GM12878 (cell line): Measurements from ENCODE around the gene EPB41L4B. TPM values are rescaled to one million over a fixed set of nuclear protein-coding genes. Genes with fewer than 3 reads are reported as not detected.

ENCODE experiments used
- ATAC-seq: fragments of 200-7000 bp; cut with Tn5 transposase; 3 replicates; pipeline ENCODE4 v1.9.1; 2020; ENCODE audit warnings: mild to moderate bottlenecking, moderate library complexity
- BruUV-seq: library from RNA; stranded (reverse); fragments of 400-500 nt; replicated peaks from 2 replicates; lab custom pipeline; 2021; lab: Mats Ljungman, UMichigan
- CTCF ChIA-PET: fragments of 300-600 bp; sonication (Branson Sonifier 250); formaldehyde crosslinking; extraction: SDS; loops from one replicate; lab custom pipeline; 2021; ENCODE audit warnings: inconsistent platforms; lab: Yijun Ruan, JAX
- POLR2A ChIA-PET: fragments of 350-600 bp; formaldehyde crosslinking; extraction: SDS; loops from one replicate; lab custom pipeline; 2021; ENCODE audit warnings: inconsistent platforms; lab: Charles Lee
- RAD21 ChIA-PET: fragments of 300-600 bp; sonication (Branson Sonifier 250); formaldehyde crosslinking; loops from one replicate; lab custom pipeline; 2023; ENCODE audit warnings: antibody characterized with exemption; ENCODE audit not compliant: unreplicated experiment; lab: Charles Lee
- SMC1A ChIA-PET: fragments of 300-600 bp; sonication (Branson Sonifier 250); formaldehyde crosslinking; loops from one replicate; lab custom pipeline; 2023; ENCODE audit not compliant: unreplicated experiment, uncharacterized antibody; lab: Charles Lee
- DNase-seq: peaks from one replicate; pipeline ENCODE4 v3.0.0-alpha.2; 2011; ENCODE audit warnings: low read depth, low spot score
- FAIRE-seq: peaks from 3 replicates; lab custom pipeline; 2011; peaks lifted over from hg19 to GRCh38; lab: Jason Lieb, UNC
- H2AFZ ChIP-seq: 2 replicates; pipeline ENCODE4 v1.6.0; 2011; ENCODE audit warnings: low read depth, low read length, control low read depth; ENCODE audit not compliant: control insufficient read depth
- H3K27ac ChIP-seq: 2 replicates; pipeline ENCODE4 v1.5.1; 2011; ENCODE audit warnings: control low read depth; ENCODE audit not compliant: control insufficient read depth, insufficient read depth
- H3K27me3 ChIP-seq, 2 experiments: replicated peaks in 1 of 2; 2 replicates each; pipeline versions ENCODE4 v1.6.0 to v1.6.1; 2011; ENCODE audit warnings: low read length in 1 of 2; ENCODE audit not compliant: control insufficient read depth in 2 of 2, insufficient read depth in 2 of 2
- H3K36me3 ChIP-seq, 2 experiments: 2 replicates each; pipeline ENCODE4 v1.5.1; 2011; ENCODE audit warnings: low read length in 1 of 2; ENCODE audit not compliant: control insufficient read depth in 2 of 2, insufficient read depth in 2 of 2
- H3K4me1 ChIP-seq: 2 replicates; pipeline ENCODE4 v1.6.1; 2011; ENCODE audit warnings: mild to moderate bottlenecking, low read length, moderate library complexity, mixed read lengths; ENCODE audit not compliant: control insufficient read depth, insufficient read depth
- H3K4me2 ChIP-seq: 2 replicates; pipeline ENCODE4 v1.6.0; 2011; ENCODE audit warnings: control low read depth; ENCODE audit not compliant: control insufficient read depth, insufficient read depth
- H3K4me3 ChIP-seq: fragments of 200-600 bp; sonication (generic); 2 replicates; pipeline ENCODE4 v1.5.1; 2016
- H3K79me2 ChIP-seq: 2 replicates; pipeline ENCODE4 v1.6.0; 2011; ENCODE audit warnings: low read length; ENCODE audit not compliant: control insufficient read depth, insufficient read depth
- H3K9ac ChIP-seq: 2 replicates; pipeline ENCODE4 v1.8.0; 2011; ENCODE audit warnings: low read length, control low read depth, mixed read lengths; ENCODE audit not compliant: control insufficient read depth, insufficient read depth
- H3K9me3 ChIP-seq: replicated peaks from 3 replicates; pipeline ENCODE4 v1.5.1; 2011; ENCODE audit warnings: mild to moderate bottlenecking, low read length; ENCODE audit not compliant: control insufficient read depth, insufficient read depth
- H4K20me1 ChIP-seq: 2 replicates; pipeline ENCODE4 v1.6.0; 2011; ENCODE audit not compliant: control insufficient read depth, insufficient read depth
- CBX3 ChIP-seq: fragments of 200-600 bp; sonication (generic); IDR thresholded peaks from 2 replicates; pipeline ENCODE4 v1.6.1; 2016; ENCODE audit warnings: low read depth, borderline replicate concordance
- CEBPB ChIP-seq, 2 experiments: fragments of 150-350 bp in 1 of 2; IDR thresholded peaks; 2 replicates each; pipeline ENCODE4 v1.6.1; 2012 to 2014; ENCODE audit warnings: low read depth in 2 of 2, low read length in 2 of 2, borderline replicate concordance in 1 of 2, inconsistent platforms in 1 of 2
- HCFC1 ChIP-seq: fragments of 150-350 bp; IDR thresholded peaks from 2 replicates; pipeline ENCODE4 v1.6.1; 2014; ENCODE audit warnings: low read length
- JUND ChIP-seq: IDR thresholded peaks from 2 replicates; pipeline ENCODE4 v1.6.1; 2012; ENCODE audit warnings: low read depth, mild to moderate bottlenecking, low read length, improper control_type of control experiment, moderate library complexity
- MEF2A ChIP-seq: IDR thresholded peaks from 2 replicates; pipeline ENCODE4 v1.6.1; 2011; ENCODE audit warnings: low read depth, mild to moderate bottlenecking, low read length, moderate library complexity; ENCODE audit not compliant: insufficient read depth
- POU2F2 ChIP-seq: IDR thresholded peaks from 3 replicates; pipeline ENCODE4 v1.6.1; 2011; ENCODE audit warnings: low read depth, mild to moderate bottlenecking, low read length, borderline replicate concordance
- SMAD1 ChIP-seq: fragments of 450-650 bp; IDR thresholded peaks from 2 replicates; pipeline ENCODE4 v1.6.1; 2018; ENCODE audit warnings: mild to moderate bottlenecking, low read depth; ENCODE audit not compliant: partially characterized antibody
- ZNF217 ChIP-seq: fragments of 450-650 bp; IDR thresholded peaks from 2 replicates; pipeline ENCODE4 v1.6.1; 2017; ENCODE audit warnings: antibody characterized with exemption, mild to moderate bottlenecking
- ZNF274 ChIP-seq: IDR thresholded peaks from one replicate; pipeline ENCODE4 v1.8.0; 2011; ENCODE audit not compliant: insufficient read length, insufficient read depth
- ZNF384 ChIP-seq: IDR thresholded peaks from 2 replicates; pipeline ENCODE4 v1.6.1; 2012; ENCODE audit warnings: low read depth, mild to moderate bottlenecking, low read length, improper control_type of control experiment, borderline replicate concordance
- WGBS: methylation state at CpG from one replicate; pipeline ENCODE4 v1.1.6; 2016; ENCODE audit warnings: low lambda C conversion rate; ENCODE audit not compliant: insufficient replicate concordance, insufficient coverage; ENCODE audit errors: missing lambda C conversion rate; 5-methylcytosine and 5-hydroxymethylcytosine counted together
- in situ Hi-C: fragments of 300-500 bp; cut with MboI; formaldehyde crosslinking; loops from 9 replicates; pipeline ENCODE4 v1.14.3; 2018; ENCODE audit warnings: mixed read lengths
- intact Hi-C: fragments of 100-400 bp; cut with micrococcal nuclease; formaldehyde crosslinking; loops from one replicate; pipeline ENCODE4 v1.14.2; 2022; ENCODE audit not compliant: unreplicated experiment
- polyA plus RNA-seq, 11 experiments: library from polyadenylated mRNA; depleted of rRNA in 4 of 11; unstranded in 6 of 11; stranded (reverse) in 5 of 11; fragments of >200 nt; fragmentation: Nextera tagmentation in 4 of 11; fragmentation: Illumina TruSeq in 1 of 11; extraction: Ambion mirVana in 4 of 11; extraction: Trizol in 1 of 11; gene quantifications; 1 replicate in 1 of 11; 2 replicates in 10 of 11; pipeline versions ENCODE4 v1.2.1 to v1.2.3, GENCODE V29; 2011 to 2016; ENCODE audit warnings: inconsistent platforms in 2 of 11, missing spikeins in 2 of 11, low read depth in 1 of 11
- total RNA-seq, 4 experiments: library from RNA; depleted of rRNA in 3 of 4; stranded (reverse); fragments of >200 nt in 3 of 4; fragmentation: Illumina TruSeq in 1 of 4; extraction: Trizol in 1 of 4; gene quantifications; 2 replicates each; pipeline versions ENCODE4 v1.2.1 to v1.2.3, GENCODE V29; 2013 to 2021
- TF ChIP-seq, protein P1 (sequence below): fragments of 150-350 bp; IDR thresholded peaks from 2 replicates; pipeline ENCODE4 v1.6.1; 2016; ENCODE audit warnings: low read depth, low read length
- TF ChIP-seq, protein P2 (sequence below): IDR thresholded peaks from 2 replicates; pipeline ENCODE4 v1.6.1; 2011; ENCODE audit warnings: borderline replicate concordance, low read depth, mild to moderate bottlenecking, moderate library complexity, low read length; ENCODE audit not compliant: insufficient read depth, poor library complexity, severe bottlenecking

The EPB41L4B gene
- total and polyA plus RNA-seq, 10 of the 15 experiments (the other 5 are each of a cell fraction or from before 2014, with no cell fraction given): 0.04 to 0.75 (median 0.13) TPM; not detected in 1

DNA sequence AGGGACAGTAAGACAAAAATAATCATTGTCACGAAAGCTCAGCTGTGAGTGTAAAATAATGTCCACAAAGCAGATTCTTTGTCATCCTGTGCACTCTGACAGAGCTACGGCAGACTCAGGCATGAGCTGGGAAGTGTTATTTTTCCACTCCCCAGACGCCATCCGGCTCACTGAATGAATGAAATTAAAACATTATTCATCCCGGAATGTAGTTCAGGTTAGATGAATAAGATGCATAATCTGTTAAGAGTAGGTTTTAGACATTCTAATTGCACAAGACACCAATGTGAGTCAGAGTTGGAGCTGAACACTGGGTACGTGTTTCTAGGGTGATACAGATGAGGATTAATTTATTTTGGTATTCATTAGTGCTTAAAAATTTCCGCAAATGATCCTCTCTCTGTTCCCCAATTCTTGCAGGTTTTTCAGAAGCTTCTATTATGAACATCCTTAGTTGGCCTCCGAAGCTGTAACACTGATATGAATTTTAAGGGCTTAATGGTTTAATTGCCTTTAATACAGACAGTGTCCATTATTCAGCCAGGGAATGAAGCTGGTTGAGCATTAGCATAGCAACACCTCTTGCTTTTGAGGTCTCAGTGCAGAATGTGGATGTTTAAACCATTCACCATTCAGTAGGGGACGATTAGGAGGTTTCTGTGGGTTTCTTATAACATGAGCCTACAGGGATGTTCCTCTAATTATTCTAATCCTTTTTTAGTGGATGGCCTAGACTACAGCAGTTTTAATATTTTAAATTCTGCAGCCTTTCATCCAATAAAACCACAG is 88.2 kb downstream of the EPB41L4B start:
- DNase-seq (no peak), ATAC-seq (no peak), FAIRE-seq (no peak)
- Histone ChIP-seq H3K4me2 (no peak overlapping the region), H3K27me3 (peaks cover 0 to 1% of the 10 kb centered on the region in 2 experiments; a peak in 2 of 4 replicates), H2AFZ (no peak overlapping the region), H3K79me2 (no peaks in the 10 kb centered on the region), H3K4me1 (no peaks in the 10 kb centered on the region), H4K20me1 (no peaks in the 10 kb centered on the region), H3K9ac (no peak overlapping the region), H3K36me3 (no peaks in the 10 kb centered on the region), H3K9me3 (no peaks in the 10 kb centered on the region), H3K4me3 (no peak overlapping the region), H3K27ac (no peak overlapping the region)
- RAD21 ChIA-PET: interaction anchor here (1.6 kb wide), 1 partner anchor 237 kb away, joined by 5 read pairs; no protein-coding TSS in a partner anchor
- SMC1A ChIA-PET: interaction anchor here (0.5 kb wide), 1 partner anchor 92 kb away, joined by 3 read pairs; no protein-coding TSS in a partner anchor
- in situ Hi-C loops: no loop called here
- POLR2A ChIA-PET: no interaction called here
- BruUV-seq: no TSS peak
- TF ChIP-seq, protein P1, sequence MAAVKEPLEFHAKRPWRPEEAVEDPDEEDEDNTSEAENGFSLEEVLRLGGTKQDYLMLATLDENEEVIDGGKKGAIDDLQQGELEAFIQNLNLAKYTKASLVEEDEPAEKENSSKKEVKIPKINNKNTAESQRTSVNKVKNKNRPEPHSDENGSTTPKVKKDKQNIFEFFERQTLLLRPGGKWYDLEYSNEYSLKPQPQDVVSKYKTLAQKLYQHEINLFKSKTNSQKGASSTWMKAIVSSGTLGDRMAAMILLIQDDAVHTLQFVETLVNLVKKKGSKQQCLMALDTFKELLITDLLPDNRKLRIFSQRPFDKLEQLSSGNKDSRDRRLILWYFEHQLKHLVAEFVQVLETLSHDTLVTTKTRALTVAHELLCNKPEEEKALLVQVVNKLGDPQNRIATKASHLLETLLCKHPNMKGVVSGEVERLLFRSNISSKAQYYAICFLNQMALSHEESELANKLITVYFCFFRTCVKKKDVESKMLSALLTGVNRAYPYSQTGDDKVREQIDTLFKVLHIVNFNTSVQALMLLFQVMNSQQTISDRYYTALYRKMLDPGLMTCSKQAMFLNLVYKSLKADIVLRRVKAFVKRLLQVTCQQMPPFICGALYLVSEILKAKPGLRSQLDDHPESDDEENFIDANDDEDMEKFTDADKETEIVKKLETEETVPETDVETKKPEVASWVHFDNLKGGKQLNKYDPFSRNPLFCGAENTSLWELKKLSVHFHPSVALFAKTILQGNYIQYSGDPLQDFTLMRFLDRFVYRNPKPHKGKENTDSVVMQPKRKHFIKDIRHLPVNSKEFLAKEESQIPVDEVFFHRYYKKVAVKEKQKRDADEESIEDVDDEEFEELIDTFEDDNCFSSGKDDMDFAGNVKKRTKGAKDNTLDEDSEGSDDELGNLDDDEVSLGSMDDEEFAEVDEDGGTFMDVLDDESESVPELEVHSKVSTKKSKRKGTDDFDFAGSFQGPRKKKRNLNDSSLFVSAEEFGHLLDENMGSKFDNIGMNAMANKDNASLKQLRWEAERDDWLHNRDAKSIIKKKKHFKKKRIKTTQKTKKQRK: no peak
- no peak for TF ChIP-seq ZNF217
- TF ChIP-seq, protein P2, sequence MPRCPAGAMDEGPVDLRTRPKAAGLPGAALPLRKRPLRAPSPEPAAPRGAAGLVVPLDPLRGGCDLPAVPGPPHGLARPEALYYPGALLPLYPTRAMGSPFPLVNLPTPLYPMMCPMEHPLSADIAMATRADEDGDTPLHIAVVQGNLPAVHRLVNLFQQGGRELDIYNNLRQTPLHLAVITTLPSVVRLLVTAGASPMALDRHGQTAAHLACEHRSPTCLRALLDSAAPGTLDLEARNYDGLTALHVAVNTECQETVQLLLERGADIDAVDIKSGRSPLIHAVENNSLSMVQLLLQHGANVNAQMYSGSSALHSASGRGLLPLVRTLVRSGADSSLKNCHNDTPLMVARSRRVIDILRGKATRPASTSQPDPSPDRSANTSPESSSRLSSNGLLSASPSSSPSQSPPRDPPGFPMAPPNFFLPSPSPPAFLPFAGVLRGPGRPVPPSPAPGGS: no peak
- no peak for TF ChIP-seq CBX3
- no peak for TF ChIP-seq ZNF384
- no peak for TF ChIP-seq JUND
- TF ChIP-seq CEBPB (IDR thresholded peaks at IDR 0.05; ENCODE audit: borderline replicate concordance in 1 of 2, low read depth in 2 of 2, low read length in 2 of 2): no peak
- TF ChIP-seq POU2F2: no peak
- TF ChIP-seq HCFC1: no peak
- TF ChIP-seq SMAD1: no peak
- no peak for TF ChIP-seq ZNF274
- TF ChIP-seq MEF2A: no peak
- WGBS: 37% methylated on average over 9 of the region's 9 CpGs
- CTCF ChIA-PET: interaction anchor here (1.0 to 1.1 kb wide), 2 partner anchors 9 to 10 kb away, joined by 3 to 4 read pairs; no protein-coding TSS in a partner anchor
- intact Hi-C loops: no loop called here
